T follicular helper cell (primary cell): ENCODE data around the gene LIG3.
"Not testable (repeated sequence)": the region's sequence is repeated elsewhere in the genome, so short reads cannot be mapped to it uniquely, and the experiment has no call there.

Source experiments
- DNase-seq: peaks from one replicate; pipeline ENCODE4 v3.0.0-alpha.2; 2020; ENCODE audit warnings: low read depth

LIG3 gene

DNA sequence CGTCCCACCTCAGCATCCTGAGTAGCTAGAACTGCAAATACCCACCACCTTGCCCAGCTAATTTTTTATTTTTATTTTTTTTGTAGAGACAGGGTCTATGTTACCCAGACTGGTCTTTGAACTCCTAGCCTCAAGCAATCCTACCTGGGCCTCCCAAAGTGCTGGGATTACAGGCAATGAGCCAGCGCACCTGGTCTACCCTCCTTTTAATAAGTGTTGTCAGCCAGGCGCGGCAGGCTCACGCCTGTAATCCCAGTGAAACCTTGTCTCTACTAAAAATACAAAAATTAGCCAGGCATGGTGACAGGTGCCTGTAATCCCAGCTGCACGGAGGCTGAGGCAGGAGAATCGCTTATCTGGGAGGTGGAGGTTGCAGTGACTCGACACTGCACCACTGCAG lies 63.9 kb downstream of the LIG3 start:
- no peak for DNase-seq

DNA sequence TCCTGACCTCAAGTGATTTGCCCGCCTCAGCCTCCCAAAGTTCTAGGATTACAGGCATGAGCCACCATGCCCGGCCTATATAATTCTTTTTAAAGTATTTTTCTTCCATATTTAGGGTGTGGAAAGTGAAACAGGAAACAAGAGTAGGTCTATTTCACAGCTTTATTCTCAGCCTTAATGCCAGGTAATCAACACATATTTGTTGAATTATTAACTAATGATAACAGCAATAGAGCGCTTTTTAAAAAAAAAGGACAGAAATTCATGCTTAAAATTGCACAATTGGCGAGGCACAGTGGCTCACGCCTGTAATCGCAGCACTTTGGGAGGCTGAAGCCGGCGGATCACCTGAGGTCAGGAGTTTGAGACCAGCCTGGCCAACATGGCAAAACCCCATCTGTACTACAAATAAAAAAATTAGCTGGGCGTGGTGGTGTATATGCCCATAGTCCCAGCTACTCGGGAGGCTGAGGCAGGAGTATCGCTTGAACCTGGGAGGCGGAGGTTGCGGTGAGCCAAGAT lies 65.2 kb downstream of the LIG3 start:
- DNase-seq: not testable (repeated sequence)

DNA sequence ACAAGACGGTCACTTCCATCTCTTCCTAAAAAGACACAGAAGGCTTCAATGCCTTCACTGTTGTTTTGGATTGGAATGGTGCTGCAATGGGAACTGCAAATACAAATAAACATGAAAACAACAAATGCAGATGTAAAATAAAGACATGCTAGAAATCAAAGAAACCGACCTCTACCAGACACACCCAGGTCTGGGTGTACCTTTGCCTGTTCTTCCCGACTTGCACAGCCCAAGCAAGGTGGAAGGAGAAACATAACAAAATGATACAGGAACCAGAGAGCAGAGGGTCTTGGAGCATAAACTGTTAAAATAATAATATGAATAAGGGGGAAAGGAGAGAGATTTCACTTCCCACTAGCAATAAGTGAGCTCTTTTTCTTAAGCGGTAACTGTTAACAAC lies 65.9 kb downstream of the LIG3 start:
- DNase-seq: no peak

- peak; percentile 50 for DNase-seq
Measured at GRCh38 chr17:35046740-35047283, 66.5 kb downstream of the LIG3 start.

- DNase-seq: no peak
Measured at GRCh38 chr17:35048685-35049379, 68.5 kb downstream of the LIG3 start.

DNA sequence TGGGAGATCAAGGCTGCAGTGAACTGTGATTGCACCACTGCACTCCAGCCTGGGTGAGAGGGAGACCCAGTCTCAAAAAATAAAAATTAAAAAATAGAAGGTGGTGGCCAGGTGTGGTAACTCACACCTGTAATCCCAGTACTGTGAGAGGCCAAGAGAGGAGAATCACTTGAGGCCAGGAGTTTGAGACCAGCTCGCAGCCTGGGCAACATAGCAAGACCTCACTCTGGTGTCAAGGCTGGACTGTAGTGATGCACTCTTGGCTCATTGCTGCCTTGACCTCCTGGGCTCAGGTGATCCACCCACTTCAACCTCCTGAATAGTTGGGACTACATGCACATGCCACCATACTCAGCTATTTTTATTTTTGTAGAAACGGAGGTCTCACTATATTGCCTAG lies 69.9 kb downstream of the LIG3 start:
- DNase-seq: no peak

- peak; percentile 30 for DNase-seq
Measured at GRCh38 chr17:35051183-35051578, 70.9 kb downstream of the LIG3 start.

GRCh38 chr17:35051579-35052240 lies 71.4 kb downstream of the LIG3 start:
- no peak for DNase-seq

GRCh38 chr17:35052241-35052610 lies 71.9 kb downstream of the LIG3 start:
- DNase-seq: no peak

DNA sequence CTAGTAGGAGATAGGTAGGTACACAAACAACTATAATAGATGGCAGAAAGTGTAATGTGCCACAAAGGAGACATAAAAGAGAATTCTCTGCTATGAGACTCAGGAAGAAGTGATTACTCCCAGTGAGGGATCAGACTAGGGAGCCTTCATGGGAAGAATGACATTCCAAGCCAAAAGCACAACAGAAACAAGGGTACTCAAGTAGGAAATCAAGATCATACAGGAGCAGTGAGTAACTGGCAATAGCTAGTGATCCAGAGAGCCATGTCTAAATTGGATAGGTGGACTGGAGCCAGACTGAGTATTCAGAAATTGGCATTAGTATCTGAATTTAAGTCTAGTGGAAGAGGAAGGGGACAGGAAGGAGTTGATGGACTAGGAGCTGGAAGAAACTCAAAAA lies 72.5 kb downstream of the LIG3 start:
- no peak for DNase-seq

DNA sequence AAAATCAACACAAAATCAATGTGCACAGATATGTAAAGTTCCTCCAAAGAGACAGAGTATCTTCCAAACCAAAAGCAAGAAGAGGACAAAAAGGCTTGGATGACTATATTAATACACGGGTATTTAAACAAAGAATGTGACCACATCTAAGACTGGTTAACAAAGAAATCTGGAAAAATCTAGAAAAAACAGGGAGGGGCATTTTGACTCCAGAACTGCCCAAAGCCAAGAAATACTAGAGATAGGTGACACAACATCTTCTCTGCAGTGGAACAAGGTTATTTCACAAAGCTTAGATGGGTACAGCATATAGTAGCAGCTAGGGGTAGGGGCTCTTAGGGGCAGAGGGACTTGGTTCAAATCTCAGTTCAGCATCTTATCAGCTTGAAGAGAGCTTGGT lies 72.9 kb downstream of the LIG3 start:
- no peak for DNase-seq

DNA sequence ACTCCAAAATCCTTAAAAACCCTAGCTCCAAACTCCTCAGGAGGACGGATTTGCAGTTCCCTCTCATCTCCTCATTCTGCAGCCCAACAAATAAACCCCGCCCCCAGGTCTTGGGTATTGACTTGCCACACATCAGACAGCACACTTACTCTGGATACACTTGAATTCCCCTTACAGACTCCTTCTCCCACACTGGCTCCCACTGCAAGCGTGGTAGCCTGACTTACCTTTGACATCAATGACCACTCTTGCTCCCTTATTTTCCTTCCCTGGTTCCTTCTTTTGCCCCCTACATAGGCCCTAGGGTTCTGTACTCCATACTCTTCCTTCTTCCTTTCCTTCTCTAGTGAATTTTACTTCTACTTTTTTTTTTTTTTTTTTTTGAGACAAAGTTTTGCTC lies 75.7 kb downstream of the LIG3 start:
- DNase-seq: no peak

GRCh38 chr17:35057332-35057915 lies 77.1 kb downstream of the LIG3 start:
- DNase-seq: no peak
